ENCODE data around the gene DIO3. TPM values are rescaled to one million over a fixed set of nuclear protein-coding genes. Genes with fewer than 3 reads are reported as not detected.
A peak's percentile ranks its signal among the peaks of the same experiment; 100 is the strongest.
"Not testable (repeated sequence)": the region's sequence is repeated elsewhere in the genome, so short reads cannot be mapped to it uniquely, and the experiment has no call there.

DIO3 gene
- total and polyA plus RNA-seq, 2 experiments from 2014 or later, result 0.18 TPM; not detected in 1

- Histone ChIP-seq H3K27ac (no peak overlapping the region), H3K9me3 (ENCODE audit: low read depth) (no peaks in the 10 kb centered on the region), H3K4me3 (no peak overlapping the region), H3K4me1 (ENCODE audit: low read depth) (no peaks in the 10 kb centered on the region), H3K27me3 (peaks cover 99% of the 10 kb centered on the region), H3K36me3 (no peaks in the 10 kb centered on the region)
- no peak for DNase-seq (ENCODE audit: low read depth in 1 of 2, low spot score in 1 of 2)
- TF ChIP-seq CTCF (IDR thresholded peaks at IDR 0.05; ENCODE audit: low read depth, low read length), result no peak
Measured at GRCh38 chr14:101564444-101564776, 3.1 kb downstream of the DIO3 start.

GRCh38 chr14:101564819-101565698, 3.8 kb downstream of the DIO3 start:
- no peak for TF ChIP-seq CTCF (IDR thresholded peaks at IDR 0.05; ENCODE audit: low read depth, low read length)
- no peaks in the 10 kb centered on the region for H3K4me1 ChIP-seq (ENCODE audit: low read depth)
- no peaks in the 10 kb centered on the region for H3K9me3 ChIP-seq (ENCODE audit: low read depth)
- no peak overlapping the region for H3K27ac ChIP-seq
- peak overlapping the region; percentile 6 for H3K4me3 ChIP-seq
- peak in 1 of 2 donors; percentile 24 for DNase-seq (ENCODE audit: low read depth in 1 of 2, low spot score in 1 of 2)
- H3K27me3 ChIP-seq, result peaks cover 99% of the 10 kb centered on the region
- H3K36me3 ChIP-seq, result no peaks in the 10 kb centered on the region

DNA sequence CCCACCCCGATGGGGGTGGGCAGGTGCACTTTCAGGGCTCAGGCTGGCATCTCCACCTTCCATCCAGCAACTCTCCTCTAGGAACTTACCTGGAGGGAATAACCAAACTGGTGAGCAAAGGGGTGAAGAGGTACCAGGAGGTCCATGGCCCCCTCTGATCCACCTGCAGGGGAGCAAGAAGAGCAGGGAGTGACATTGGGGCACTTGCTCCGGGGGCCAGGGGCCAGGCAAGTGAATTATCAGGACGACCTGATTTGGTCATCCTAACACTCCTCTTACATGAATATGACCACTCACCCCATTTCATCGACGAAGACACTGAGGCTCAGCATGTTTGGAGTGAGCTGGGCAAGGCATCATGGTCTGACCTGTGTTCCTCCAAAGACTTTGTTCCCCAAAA, 6.0 kb downstream of the DIO3 start:
- Histone ChIP-seq H3K27ac (no peak overlapping the region), H3K27me3 (peaks cover 96% of the 10 kb centered on the region), H3K4me1 (ENCODE audit: low read depth) (no peaks in the 10 kb centered on the region), H3K4me3 (no peak overlapping the region), H3K9me3 (ENCODE audit: low read depth) (no peaks in the 10 kb centered on the region), H3K36me3 (no peaks in the 10 kb centered on the region)
- DNase-seq (ENCODE audit: low read depth in 1 of 2, low spot score in 1 of 2), result no peak
- TF ChIP-seq CTCF (IDR thresholded peaks at IDR 0.05; ENCODE audit: low read depth, low read length), result no peak

- Histone ChIP-seq H3K27ac (no peak overlapping the region), H3K4me3 (no peak overlapping the region), H3K36me3 (no peaks in the 10 kb centered on the region), H3K4me1 (ENCODE audit: low read depth) (no peaks in the 10 kb centered on the region), H3K27me3 (peaks cover 82% of the 10 kb centered on the region), H3K9me3 (ENCODE audit: low read depth) (no peaks in the 10 kb centered on the region)
- no peak for TF ChIP-seq CTCF (IDR thresholded peaks at IDR 0.05; ENCODE audit: low read depth, low read length)
- DNase-seq (ENCODE audit: low read depth in 1 of 2, low spot score in 1 of 2), result no peak
Measured at GRCh38 chr14:101571004-101571403, 9.7 kb downstream of the DIO3 start.

DNA sequence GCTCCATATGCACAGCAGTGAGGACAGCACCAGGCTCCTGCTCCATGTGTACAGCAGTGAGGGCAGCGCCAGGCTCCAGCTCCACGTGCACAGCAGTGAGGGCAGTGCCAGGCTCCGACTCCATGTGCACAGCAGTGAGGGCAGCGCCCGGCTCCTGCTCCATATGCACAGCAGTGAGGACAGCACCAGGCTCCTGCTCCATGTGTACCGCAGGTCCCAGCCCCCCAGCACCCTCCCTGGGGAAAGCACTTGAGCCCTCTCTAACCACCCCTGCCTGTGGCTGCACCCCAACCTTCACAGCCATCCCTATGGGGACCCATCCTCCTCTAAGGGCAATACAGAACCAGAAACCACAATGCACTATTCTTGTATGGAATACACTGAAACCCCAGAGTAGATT, 11.2 kb downstream of the DIO3 start:
- peaks cover 71% of the 10 kb centered on the region for H3K27me3 ChIP-seq

GRCh38 chr14:101573289-101573688, 12.0 kb downstream of the DIO3 start:
- Histone ChIP-seq H3K9me3 (ENCODE audit: low read depth) (no peaks in the 10 kb centered on the region), H3K27ac (no peak overlapping the region), H3K4me3 (no peak overlapping the region), H3K27me3 (peaks cover 63% of the 10 kb centered on the region), H3K4me1 (ENCODE audit: low read depth) (no peaks in the 10 kb centered on the region), H3K36me3 (no peaks in the 10 kb centered on the region)
- no peak for TF ChIP-seq CTCF (IDR thresholded peaks at IDR 0.05; ENCODE audit: low read depth, low read length)
- DNase-seq (ENCODE audit: low read depth in 1 of 2, low spot score in 1 of 2), result no peak

More for the DNA sequence above, 11.2 kb downstream of the DIO3 start:
- not testable (repeated sequence) for H3K27ac ChIP-seq; H3K4me1 ChIP-seq (ENCODE audit: low read depth); H3K9me3 ChIP-seq (ENCODE audit: low read depth); H3K36me3 ChIP-seq; DNase-seq (ENCODE audit: low read depth in 1 of 2, low spot score in 1 of 2); H3K4me3 ChIP-seq

Measured in cardiac muscle cell (in vitro differentiated cells and primary cell).